ENCODE measurements around the gene UBE2R2. TPM values are rescaled to one million over a fixed set of nuclear protein-coding genes. Genes with fewer than 3 reads are reported as not detected.

UBE2R2 gene
- total and polyA plus RNA-seq, 2 of the 4 experiments (the other 2 are of a cell fraction): 12.7 to 24.8 TPM

DNA sequence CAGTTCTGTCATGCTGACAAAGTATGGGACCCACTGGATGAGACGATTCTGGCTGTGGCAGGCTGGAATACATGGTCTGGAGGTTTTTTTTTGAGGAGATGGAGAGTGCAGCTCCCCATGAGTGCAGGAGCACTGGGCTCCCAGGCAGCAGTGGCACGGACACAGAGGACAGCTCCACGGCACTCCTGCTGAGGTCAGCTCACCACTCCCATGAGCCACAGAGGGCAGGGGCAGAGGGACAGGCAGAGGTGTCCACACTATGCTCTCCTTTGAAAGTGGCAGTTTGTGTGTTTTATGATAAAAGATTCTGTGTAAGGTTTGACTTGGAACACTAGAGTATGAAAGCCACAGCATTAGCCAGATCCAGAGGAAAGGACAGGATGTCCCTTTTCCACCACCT is 114.4 kb downstream of the UBE2R2 start:
- WGBS, 2 experiments (ENCODE audit: extremely low coverage in 2 of 2, insufficient read length in 1 of 2): 100% methylated on average over 1 of the region's 3 CpGs; no CpG with 5 or more reads in 1 of the 2 experiments
- H3K27me3 ChIP-seq (ENCODE audit: control insufficient read depth, insufficient read depth, low read length): no peaks in the 10 kb centered on the region
- H3K9me3 ChIP-seq (ENCODE audit: control insufficient read depth, insufficient read depth, low read length): no peaks in the 10 kb centered on the region
- no peak overlapping the region for H3K27ac ChIP-seq (ENCODE audit: insufficient read depth, low read length)
- ChIA-PET POLR2A (ENCODE audit: unreplicated experiment) (no interaction called here), CTCF (interaction anchor here (0.6 kb wide), 1 partner anchor 101 kb away, joined by 4 read pairs; no protein-coding TSS in a partner anchor)
- no peak overlapping the region for H4K8ac ChIP-seq (ENCODE audit: low read depth in 2 of 2, low read length in 2 of 2)
- peaks cover 66% of the 10 kb centered on the region for H3K36me3 ChIP-seq (ENCODE audit: control insufficient read depth, insufficient read depth, low read length)
- H3K4me1 ChIP-seq (ENCODE audit: control insufficient read depth, insufficient read depth, low read length): no peaks in the 10 kb centered on the region
- intact Hi-C loops (cut with micrococcal nuclease) (no loop called here), dilution Hi-C loops (cut with HindIII; ENCODE audit: low sequenced_read_pairs, unreplicated experiment) (no loop called here), in situ Hi-C loops (cut with MboI; ENCODE audit: low sequenced_read_pairs) (no loop called here)
- no peak overlapping the region for H3K4ac ChIP-seq (ENCODE audit: low read depth, low read length)
- no peak overlapping the region for H2BK5ac ChIP-seq (ENCODE audit: low read depth, low read length, poor library complexity, severe bottlenecking)
- H2BK120ac ChIP-seq (ENCODE audit: low read depth, low read length): no peak overlapping the region
- peaks cover 30% of the 10 kb centered on the region for H3K9me1 ChIP-seq (ENCODE audit: insufficient read depth, low read length)
- no peak overlapping the region for H2BK20ac ChIP-seq (ENCODE audit: low read depth, low read length)
- H3K14ac ChIP-seq (replicated peaks; ENCODE audit: low read depth, low read length): no peak overlapping the region
- H2AFZ ChIP-seq (replicated peaks; ENCODE audit: low read length, poor library complexity): no peak overlapping the region
- TF ChIP-seq POLR2A (IDR thresholded peaks at IDR 0.05; ENCODE audit: low read depth, low read length) (no peak), RFX5 (IDR thresholded peaks at IDR 0.05; ENCODE audit: low read depth, low read length) (no peak), MXI1 (IDR thresholded peaks at IDR 0.05; ENCODE audit: borderline replicate concordance, low read depth, low read length) (no peak), ELK1 (IDR thresholded peaks at IDR 0.05; ENCODE audit: borderline replicate concordance, low read depth, low read length) (no peak), CHD1 (IDR thresholded peaks at IDR 0.05; ENCODE audit: low read depth, low read length) (no peak), RCOR1 (IDR thresholded peaks at IDR 0.05; ENCODE audit: insufficient replicate concordance, low read length) (no peak), MAZ (IDR thresholded peaks at IDR 0.05; ENCODE audit: borderline replicate concordance, low read depth, low read length) (no peak), MAFK (IDR thresholded peaks at IDR 0.05; ENCODE audit: low read depth, low read length) (no peak)
- no peak overlapping the region for H4K5ac ChIP-seq (ENCODE audit: low read depth, low read length)
- no peak overlapping the region for H3K4me3 ChIP-seq (ENCODE audit: insufficient read depth, low read depth, low read length)
- H2BK15ac ChIP-seq (ENCODE audit: low read depth, low read length): no peak overlapping the region
- no peak overlapping the region for H3K9ac ChIP-seq (ENCODE audit: low read depth, low read length)
- H3K56ac ChIP-seq (ENCODE audit: extremely low read depth, insufficient read depth, low read length): no peak overlapping the region
- no peak overlapping the region for H3K18ac ChIP-seq (ENCODE audit: low read depth, low read length)
- no peak for DNase-seq
- no TSS peak for BruUV-seq (replicated peaks)
- ATAC-seq (ENCODE audit: low read depth): no peak
- H2AK9ac ChIP-seq (replicated peaks; ENCODE audit: low read depth, low read length, poor library complexity): no peak overlapping the region
- H4K20me1 ChIP-seq (ENCODE audit: insufficient read depth, low read length): 0 out of 2 replicates have a peak, but pooled peaks cover 5% of the 10 kb centered on the region
- H3K79me1 ChIP-seq (ENCODE audit: low read depth in 1 of 2, low read length in 2 of 2): peaks cover 22 to 43% of the 10 kb centered on the region in 2 experiments
- H4K91ac ChIP-seq (ENCODE audit: insufficient read depth, low read depth, low read length): no peak overlapping the region
- no peak overlapping the region for H3K23ac ChIP-seq (ENCODE audit: low read depth, low read length)
- no peak overlapping the region for H3K4me2 ChIP-seq (ENCODE audit: low read depth, low read length)
- H2AK5ac ChIP-seq (ENCODE audit: low read depth, low read length): no peak overlapping the region
